Measurements from ENCODE around the gene CCR3. TPM values are rescaled to one million over a fixed set of nuclear protein-coding genes. Genes with fewer than 3 reads are reported as not detected.

CCR3 gene
- total and polyA plus RNA-seq, 7 donors, result 0.04 to 0.69 TPM; not detected in 5

DNA sequence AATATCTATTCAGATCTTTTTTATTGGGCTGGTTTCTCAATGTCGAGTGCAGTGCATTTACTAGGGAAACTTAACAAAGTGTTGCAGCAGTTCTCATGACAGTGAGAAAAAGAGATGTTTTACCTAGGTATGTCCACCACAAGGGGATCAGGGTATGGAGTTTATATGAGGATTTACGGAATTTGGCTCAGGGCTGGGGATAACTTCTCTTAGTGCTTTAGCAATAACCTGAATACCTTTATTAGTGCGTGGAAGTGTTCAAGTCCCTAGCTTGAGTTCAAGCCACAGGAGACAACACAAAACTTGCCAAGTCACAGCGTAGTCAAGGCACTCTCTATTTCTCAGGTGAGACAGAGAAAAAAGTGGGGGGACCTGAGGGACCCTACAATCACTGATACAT lies 3.9 kb upstream of the CCR3 start:
- intact Hi-C loops (cut with DNase I), result no loop called here
- WGBS, 2 donors, result 81 to 82% methylated on average over 4 of the region's 4 CpGs

GRCh38 chr3:46239301-46239938 lies 2.8 kb upstream of the CCR3 start:
- no peak overlapping the region for H3K27ac ChIP-seq
- DNase-seq, result no peak
- no peaks in the 10 kb centered on the region for H3K4me1 ChIP-seq
- WGBS, 2 donors, result 46 to 72% methylated on average over 3 of the region's 3 CpGs
- no peaks in the 10 kb centered on the region for H3K36me3 ChIP-seq
- no peaks in the 10 kb centered on the region for H3K27me3 ChIP-seq
- TF ChIP-seq POLR2A (IDR thresholded peaks at IDR 0.05) (no peak), POLR2AphosphoS5 (IDR thresholded peaks at IDR 0.05) (no peak), EP300 (IDR thresholded peaks at IDR 0.05) (no peak)
- TF ChIP-seq, protein P1, sequence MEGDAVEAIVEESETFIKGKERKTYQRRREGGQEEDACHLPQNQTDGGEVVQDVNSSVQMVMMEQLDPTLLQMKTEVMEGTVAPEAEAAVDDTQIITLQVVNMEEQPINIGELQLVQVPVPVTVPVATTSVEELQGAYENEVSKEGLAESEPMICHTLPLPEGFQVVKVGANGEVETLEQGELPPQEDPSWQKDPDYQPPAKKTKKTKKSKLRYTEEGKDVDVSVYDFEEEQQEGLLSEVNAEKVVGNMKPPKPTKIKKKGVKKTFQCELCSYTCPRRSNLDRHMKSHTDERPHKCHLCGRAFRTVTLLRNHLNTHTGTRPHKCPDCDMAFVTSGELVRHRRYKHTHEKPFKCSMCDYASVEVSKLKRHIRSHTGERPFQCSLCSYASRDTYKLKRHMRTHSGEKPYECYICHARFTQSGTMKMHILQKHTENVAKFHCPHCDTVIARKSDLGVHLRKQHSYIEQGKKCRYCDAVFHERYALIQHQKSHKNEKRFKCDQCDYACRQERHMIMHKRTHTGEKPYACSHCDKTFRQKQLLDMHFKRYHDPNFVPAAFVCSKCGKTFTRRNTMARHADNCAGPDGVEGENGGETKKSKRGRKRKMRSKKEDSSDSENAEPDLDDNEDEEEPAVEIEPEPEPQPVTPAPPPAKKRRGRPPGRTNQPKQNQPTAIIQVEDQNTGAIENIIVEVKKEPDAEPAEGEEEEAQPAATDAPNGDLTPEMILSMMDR (IDR thresholded peaks at IDR 0.05), result no peak
- no peaks in the 10 kb centered on the region for H3K9me3 ChIP-seq
- intact Hi-C loops (cut with DNase I), result no loop called here
- no peak overlapping the region for H3K4me3 ChIP-seq

More for the DNA sequence above, 3.9 kb upstream of the CCR3 start:
- H3K36me3 ChIP-seq, result no peaks in the 10 kb centered on the region
- no peak overlapping the region for H3K27ac ChIP-seq
- no peaks in the 10 kb centered on the region for H3K4me1 ChIP-seq
- no peak for DNase-seq
- H3K27me3 ChIP-seq, result no peaks in the 10 kb centered on the region
- no peaks in the 10 kb centered on the region for H3K9me3 ChIP-seq
- H3K4me3 ChIP-seq, result no peak overlapping the region
- TF ChIP-seq EP300 (IDR thresholded peaks at IDR 0.05) (no peak), POLR2AphosphoS5 (IDR thresholded peaks at IDR 0.05) (no peak), POLR2A (IDR thresholded peaks at IDR 0.05) (no peak)
- TF ChIP-seq, protein P1 (IDR thresholded peaks at IDR 0.05), result no peak

DNA sequence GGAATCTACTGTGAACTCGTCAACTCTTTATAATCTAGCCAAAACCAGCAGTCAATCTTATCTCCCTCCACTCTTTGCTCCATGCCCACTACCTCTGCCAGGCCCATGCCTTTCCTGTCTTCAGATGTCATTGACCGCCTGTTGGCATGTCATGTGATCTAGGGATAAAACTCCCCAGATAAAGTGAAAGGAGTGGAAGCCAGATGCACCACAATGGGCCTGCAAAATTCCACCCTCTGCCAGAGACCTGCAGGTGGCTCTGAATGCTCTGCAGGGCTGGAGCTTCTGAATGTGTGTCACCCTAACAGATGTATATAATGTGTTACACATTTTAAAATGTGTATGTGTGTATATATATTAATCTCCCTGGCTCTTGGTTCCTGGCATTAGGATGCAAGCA lies 2.3 kb upstream of the CCR3 start:
- no peak overlapping the region for H3K27ac ChIP-seq
- H3K9me3 ChIP-seq, result no peaks in the 10 kb centered on the region
- no peak for DNase-seq
- H3K4me3 ChIP-seq, result no peak overlapping the region
- no peaks in the 10 kb centered on the region for H3K4me1 ChIP-seq
- WGBS, 2 donors, result 67 to 89% methylated on average over 2 of the region's 2 CpGs
- intact Hi-C loops (cut with DNase I), result no loop called here
- H3K36me3 ChIP-seq, result no peaks in the 10 kb centered on the region
- TF ChIP-seq POLR2A (IDR thresholded peaks at IDR 0.05) (no peak), POLR2AphosphoS5 (IDR thresholded peaks at IDR 0.05) (no peak), EP300 (IDR thresholded peaks at IDR 0.05) (no peak)
- TF ChIP-seq, protein P1 (IDR thresholded peaks at IDR 0.05), result no peak
- H3K27me3 ChIP-seq, result no peaks in the 10 kb centered on the region

DNA sequence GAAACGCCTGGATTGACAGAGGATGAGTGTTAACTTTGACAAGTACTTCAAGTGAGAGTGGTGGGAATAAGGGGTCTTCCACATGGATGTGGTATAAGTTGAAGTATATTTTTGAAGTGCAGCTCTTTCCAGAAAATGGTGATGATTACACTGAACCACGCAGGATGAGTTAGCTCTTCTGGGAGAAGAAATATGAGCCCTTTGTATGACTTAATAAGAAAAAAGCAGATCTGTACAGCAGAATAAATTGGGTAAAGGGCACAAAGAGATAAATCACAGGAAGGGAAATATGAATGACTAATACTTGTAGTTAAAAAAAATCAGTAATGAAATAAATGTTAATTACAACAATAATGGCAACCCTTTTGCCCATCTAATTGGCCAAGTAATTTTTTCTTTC lies 1.3 kb downstream of the CCR3 start:
- no peaks in the 10 kb centered on the region for H3K9me3 ChIP-seq
- H3K27ac ChIP-seq, result no peak overlapping the region
- TF ChIP-seq EP300 (IDR thresholded peaks at IDR 0.05) (no peak), POLR2AphosphoS5 (IDR thresholded peaks at IDR 0.05) (no peak)
- 91 to 93% methylated on average over 2 of the region's 2 CpGs for WGBS, 2 donors
- no peaks in the 10 kb centered on the region for H3K27me3 ChIP-seq
- intact Hi-C loops (cut with DNase I), result no loop called here
- no peaks in the 10 kb centered on the region for H3K36me3 ChIP-seq
- no peak overlapping the region for H3K4me3 ChIP-seq
- no peaks in the 10 kb centered on the region for H3K4me1 ChIP-seq
- DNase-seq, result no peak

DNA sequence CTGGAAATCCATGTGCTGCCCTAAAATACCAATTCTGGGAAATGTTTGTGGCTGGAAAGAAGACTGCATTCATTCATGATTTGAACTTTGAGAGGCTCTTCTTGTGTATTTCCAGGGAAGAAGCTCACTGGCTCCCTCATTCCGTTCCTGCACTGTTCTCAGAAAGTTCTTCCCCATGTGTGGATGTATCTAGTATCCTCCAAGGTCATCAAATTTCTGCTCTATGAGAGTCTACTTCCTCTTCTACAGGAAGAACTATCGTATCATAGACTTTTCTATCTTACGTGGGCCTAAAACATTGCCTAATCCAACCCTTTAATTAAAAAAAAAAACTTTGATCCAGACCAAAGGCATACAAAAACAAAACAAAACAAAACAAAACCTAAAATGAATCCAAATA lies 2.9 kb downstream of the CCR3 start:
- DNase-seq, result no peak
- no peaks in the 10 kb centered on the region for H3K27me3 ChIP-seq
- no peak for TF ChIP-seq POLR2A (IDR thresholded peaks at IDR 0.05)
- TF ChIP-seq EP300 (IDR thresholded peaks at IDR 0.05), result no peak
- TF ChIP-seq, protein P1 (IDR thresholded peaks at IDR 0.05), result no peak
- no peak for TF ChIP-seq POLR2AphosphoS5 (IDR thresholded peaks at IDR 0.05)
- no peak overlapping the region for H3K4me3 ChIP-seq
- no peak overlapping the region for H3K27ac ChIP-seq
- no peaks in the 10 kb centered on the region for H3K4me1 ChIP-seq
- no peaks in the 10 kb centered on the region for H3K36me3 ChIP-seq
- H3K9me3 ChIP-seq, result no peaks in the 10 kb centered on the region
- 83 to 92% methylated on average over 3 of the region's 3 CpGs for WGBS, 2 donors
- intact Hi-C loops (cut with DNase I), result no loop called here

Measured in sigmoid colon (tissue), 7 donors.